HL-60 (cell line): Measurements from ENCODE around the gene CFAP54.

Source experiments
- DNase-seq, 2 experiments: peaks; one replicate each; pipeline ENCODE4 v3.0.0-alpha.2; 2010 to 2020; ENCODE audit warnings: low read depth in 1 of 2, low spot score in 1 of 2
- H3K27ac ChIP-seq: fragments of 250-450 bp; sonication (Bioruptor Pico); replicated peaks from 2 replicates; pipeline ENCODE4 v1.5.1; 2020; ENCODE audit warnings: mild to moderate bottlenecking, moderate library complexity
- H3K27me3 ChIP-seq: fragments of 250-450 bp; sonication (Bioruptor Pico); 2 replicates; pipeline ENCODE4 v1.5.1; 2021; ENCODE audit warnings: mild to moderate bottlenecking, moderate library complexity; ENCODE audit not compliant: insufficient read depth, poor library complexity, severe bottlenecking
- H3K4me3 ChIP-seq: replicated peaks from 2 replicates; pipeline ENCODE4 v1.5.1; 2011; ENCODE audit warnings: mild to moderate bottlenecking, control low read depth, low read length; ENCODE audit not compliant: insufficient read depth
- GABPA ChIP-seq: IDR thresholded peaks from 2 replicates; pipeline ENCODE4 v1.6.1; 2012; ENCODE audit warnings: low read depth
- POLR2AphosphoS5 ChIP-seq: IDR thresholded peaks from 2 replicates; pipeline ENCODE4 v1.6.1; 2012; ENCODE audit warnings: low read depth
- SPI1 ChIP-seq: IDR thresholded peaks from 2 replicates; pipeline ENCODE4 v1.6.1; 2012; ENCODE audit warnings: low read depth, mild to moderate bottlenecking, borderline replicate concordance
- TF ChIP-seq, protein P1 (sequence below): IDR thresholded peaks from 2 replicates; pipeline ENCODE4 v1.6.1; 2012; ENCODE audit warnings: low read depth; ENCODE audit not compliant: insufficient replicate concordance
- TF ChIP-seq, protein P2 (sequence below): IDR thresholded peaks from one replicate; pipeline ENCODE4 v1.5.1; 2011; ENCODE audit warnings: low read length, control low read depth, inconsistent platforms; ENCODE audit not compliant: insufficient read depth

The CFAP54 gene

DNA sequence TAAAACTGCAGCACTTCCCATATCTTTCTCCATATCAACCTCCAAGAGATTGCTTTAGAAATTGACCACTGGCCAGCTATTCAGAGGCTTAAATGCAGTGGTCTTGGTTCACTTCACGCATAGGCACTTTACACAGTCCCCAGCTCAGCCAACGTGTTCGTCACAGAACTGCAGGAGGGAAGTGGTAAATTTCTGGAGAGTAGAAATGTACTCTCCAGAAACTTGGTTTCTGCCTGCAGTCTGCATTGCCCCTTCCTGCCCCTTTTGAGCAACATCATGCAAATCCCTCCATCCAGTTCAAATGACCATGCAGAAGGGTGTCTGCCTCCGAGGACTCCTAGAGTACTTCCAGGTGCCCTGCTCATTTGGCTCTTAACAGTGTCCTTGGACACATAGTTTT lies 375.0 kb downstream of the CFAP54 start:
- TF ChIP-seq, protein P1, sequence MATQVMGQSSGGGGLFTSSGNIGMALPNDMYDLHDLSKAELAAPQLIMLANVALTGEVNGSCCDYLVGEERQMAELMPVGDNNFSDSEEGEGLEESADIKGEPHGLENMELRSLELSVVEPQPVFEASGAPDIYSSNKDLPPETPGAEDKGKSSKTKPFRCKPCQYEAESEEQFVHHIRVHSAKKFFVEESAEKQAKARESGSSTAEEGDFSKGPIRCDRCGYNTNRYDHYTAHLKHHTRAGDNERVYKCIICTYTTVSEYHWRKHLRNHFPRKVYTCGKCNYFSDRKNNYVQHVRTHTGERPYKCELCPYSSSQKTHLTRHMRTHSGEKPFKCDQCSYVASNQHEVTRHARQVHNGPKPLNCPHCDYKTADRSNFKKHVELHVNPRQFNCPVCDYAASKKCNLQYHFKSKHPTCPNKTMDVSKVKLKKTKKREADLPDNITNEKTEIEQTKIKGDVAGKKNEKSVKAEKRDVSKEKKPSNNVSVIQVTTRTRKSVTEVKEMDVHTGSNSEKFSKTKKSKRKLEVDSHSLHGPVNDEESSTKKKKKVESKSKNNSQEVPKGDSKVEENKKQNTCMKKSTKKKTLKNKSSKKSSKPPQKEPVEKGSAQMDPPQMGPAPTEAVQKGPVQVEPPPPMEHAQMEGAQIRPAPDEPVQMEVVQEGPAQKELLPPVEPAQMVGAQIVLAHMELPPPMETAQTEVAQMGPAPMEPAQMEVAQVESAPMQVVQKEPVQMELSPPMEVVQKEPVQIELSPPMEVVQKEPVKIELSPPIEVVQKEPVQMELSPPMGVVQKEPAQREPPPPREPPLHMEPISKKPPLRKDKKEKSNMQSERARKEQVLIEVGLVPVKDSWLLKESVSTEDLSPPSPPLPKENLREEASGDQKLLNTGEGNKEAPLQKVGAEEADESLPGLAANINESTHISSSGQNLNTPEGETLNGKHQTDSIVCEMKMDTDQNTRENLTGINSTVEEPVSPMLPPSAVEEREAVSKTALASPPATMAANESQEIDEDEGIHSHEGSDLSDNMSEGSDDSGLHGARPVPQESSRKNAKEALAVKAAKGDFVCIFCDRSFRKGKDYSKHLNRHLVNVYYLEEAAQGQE, result no peak
- no peak for TF ChIP-seq POLR2AphosphoS5
- TF ChIP-seq GABPA, result no peak
- no peak for TF ChIP-seq SPI1
- TF ChIP-seq, protein P2, sequence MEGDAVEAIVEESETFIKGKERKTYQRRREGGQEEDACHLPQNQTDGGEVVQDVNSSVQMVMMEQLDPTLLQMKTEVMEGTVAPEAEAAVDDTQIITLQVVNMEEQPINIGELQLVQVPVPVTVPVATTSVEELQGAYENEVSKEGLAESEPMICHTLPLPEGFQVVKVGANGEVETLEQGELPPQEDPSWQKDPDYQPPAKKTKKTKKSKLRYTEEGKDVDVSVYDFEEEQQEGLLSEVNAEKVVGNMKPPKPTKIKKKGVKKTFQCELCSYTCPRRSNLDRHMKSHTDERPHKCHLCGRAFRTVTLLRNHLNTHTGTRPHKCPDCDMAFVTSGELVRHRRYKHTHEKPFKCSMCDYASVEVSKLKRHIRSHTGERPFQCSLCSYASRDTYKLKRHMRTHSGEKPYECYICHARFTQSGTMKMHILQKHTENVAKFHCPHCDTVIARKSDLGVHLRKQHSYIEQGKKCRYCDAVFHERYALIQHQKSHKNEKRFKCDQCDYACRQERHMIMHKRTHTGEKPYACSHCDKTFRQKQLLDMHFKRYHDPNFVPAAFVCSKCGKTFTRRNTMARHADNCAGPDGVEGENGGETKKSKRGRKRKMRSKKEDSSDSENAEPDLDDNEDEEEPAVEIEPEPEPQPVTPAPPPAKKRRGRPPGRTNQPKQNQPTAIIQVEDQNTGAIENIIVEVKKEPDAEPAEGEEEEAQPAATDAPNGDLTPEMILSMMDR, result no peak
- Histone ChIP-seq H3K27me3 (no peaks in the 10 kb centered on the region), H3K27ac (no peak overlapping the region), H3K4me3 (no peak overlapping the region)
- no peak for DNase-seq

DNA sequence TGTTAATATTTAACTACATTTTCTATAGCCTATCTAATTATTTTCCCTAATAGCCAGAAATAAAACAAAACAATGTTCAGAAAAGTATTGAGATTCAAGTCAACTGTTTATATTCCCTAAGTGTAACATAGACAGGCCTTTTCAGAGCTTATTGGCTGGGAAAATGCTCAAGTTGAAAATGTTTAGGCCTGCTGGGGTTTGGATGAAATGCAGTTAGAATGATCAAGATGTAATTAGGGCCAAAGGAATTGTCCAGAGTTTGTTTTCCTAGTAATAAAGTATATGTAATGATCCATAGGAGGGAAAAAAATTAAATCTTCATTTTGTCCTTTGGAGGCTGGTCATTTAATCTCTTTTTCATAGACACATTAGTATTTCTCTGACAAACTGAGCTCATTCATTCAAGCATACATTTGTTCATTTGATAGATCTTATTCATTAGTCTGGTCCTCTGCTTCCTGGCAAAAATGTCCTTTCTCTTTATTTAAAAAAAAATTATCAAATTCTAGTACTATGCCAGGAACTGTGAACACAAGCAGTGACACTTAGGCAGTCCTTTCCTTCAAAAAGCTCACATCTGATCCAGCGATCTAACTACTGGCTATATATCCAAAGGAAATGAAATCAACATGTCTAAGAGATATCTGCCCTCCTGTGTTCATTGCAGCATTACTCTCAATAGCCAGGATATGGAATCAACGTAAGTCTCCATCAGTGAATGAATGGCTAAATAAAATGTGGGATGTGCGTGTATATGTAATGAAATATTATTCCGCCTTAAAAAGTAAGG lies 377.6 kb downstream of the CFAP54 start:
- Histone ChIP-seq H3K4me3 (no peak overlapping the region), H3K27ac (no peak overlapping the region), H3K27me3 (no peaks in the 10 kb centered on the region)
- DNase-seq, result no peak
- TF ChIP-seq POLR2AphosphoS5, result no peak
- TF ChIP-seq, protein P2, result no peak
- no peak for TF ChIP-seq SPI1
- TF ChIP-seq GABPA, result no peak
- TF ChIP-seq, protein P1, result no peak

DNA sequence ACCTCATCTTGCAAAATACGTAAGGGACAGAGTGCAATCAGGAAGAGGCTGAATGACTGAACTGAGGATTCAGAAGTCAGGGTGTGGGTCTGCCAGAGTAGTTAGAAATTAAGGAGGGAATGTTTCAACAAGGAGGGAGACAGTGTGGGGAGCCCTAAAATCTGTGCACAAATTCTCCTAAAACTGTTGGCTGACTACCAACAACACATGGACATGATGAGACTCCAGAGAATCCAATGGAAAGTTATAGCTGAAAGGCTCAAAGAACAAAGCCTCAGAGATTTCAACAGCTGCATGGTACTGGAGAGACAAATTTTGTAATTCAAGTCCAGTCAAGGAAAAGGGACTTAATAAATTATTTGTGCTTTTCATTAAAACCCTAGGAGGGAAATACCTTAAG lies 381.6 kb downstream of the CFAP54 start:
- DNase-seq, result no peak
- Histone ChIP-seq H3K4me3 (no peak overlapping the region), H3K27ac (no peak overlapping the region), H3K27me3 (no peaks in the 10 kb centered on the region)
- no peak for TF ChIP-seq SPI1
- TF ChIP-seq, protein P1, result no peak
- no peak for TF ChIP-seq GABPA
- TF ChIP-seq, protein P2, result no peak
- TF ChIP-seq POLR2AphosphoS5, result no peak
